ENCODE data around the gene DTNA.

DTNA gene

GRCh38 chr18:34695310-34695709 lies 14.8 kb upstream of the DTNA start:
- no peak for DNase-seq (ENCODE audit: low read depth)
- TF ChIP-seq CTCF (IDR thresholded peaks at IDR 0.05; ENCODE audit: low read length, missing control alignments): no peak
- H3K4me3 ChIP-seq (replicated peaks; ENCODE audit: low read depth, low read length): no peak overlapping the region

GRCh38 chr18:34696671-34697070 lies 13.4 kb upstream of the DTNA start:
- TF ChIP-seq CTCF (IDR thresholded peaks at IDR 0.05; ENCODE audit: low read length, missing control alignments): no peak
- no peak for DNase-seq (ENCODE audit: low read depth)

GRCh38 chr18:34697233-34697632 lies 12.9 kb upstream of the DTNA start:
- no peak for TF ChIP-seq CTCF (IDR thresholded peaks at IDR 0.05; ENCODE audit: low read length, missing control alignments)
- DNase-seq (ENCODE audit: low read depth): no peak
- no peak overlapping the region for H3K4me3 ChIP-seq (replicated peaks; ENCODE audit: low read depth, low read length)

More at GRCh38 chr18:34696671-34697070, 13.4 kb upstream of the DTNA start:
- no peak overlapping the region for H3K4me3 ChIP-seq (replicated peaks; ENCODE audit: low read depth, low read length)

- TF ChIP-seq CTCF (IDR thresholded peaks at IDR 0.05; ENCODE audit: low read length, missing control alignments): no peak
- no peak for DNase-seq (ENCODE audit: low read depth)
- H3K4me3 ChIP-seq (replicated peaks; ENCODE audit: low read depth, low read length): no peak overlapping the region
Observed at GRCh38 chr18:34697891-34698290, 12.2 kb upstream of the DTNA start.

- no peak for TF ChIP-seq CTCF (IDR thresholded peaks at IDR 0.05; ENCODE audit: low read length, missing control alignments)
- no peak overlapping the region for H3K4me3 ChIP-seq (replicated peaks; ENCODE audit: low read depth, low read length)
- DNase-seq (ENCODE audit: low read depth): no peak
Observed at GRCh38 chr18:34701911-34702310, 8.2 kb upstream of the DTNA start.

- TF ChIP-seq CTCF (IDR thresholded peaks at IDR 0.05; ENCODE audit: low read length, missing control alignments): no peak
- DNase-seq (ENCODE audit: low read depth): no peak
- no peak overlapping the region for H3K4me3 ChIP-seq (replicated peaks; ENCODE audit: low read depth, low read length)
Observed at GRCh38 chr18:34702814-34703213, 7.3 kb upstream of the DTNA start.

GRCh38 chr18:34704074-34704473 lies 6.0 kb upstream of the DTNA start:
- no peak overlapping the region for H3K4me3 ChIP-seq (replicated peaks; ENCODE audit: low read depth, low read length)
- no peak for DNase-seq (ENCODE audit: low read depth)
- TF ChIP-seq CTCF (IDR thresholded peaks at IDR 0.05; ENCODE audit: low read length, missing control alignments): no peak
